Nephron progenitor cell (in vitro differentiated cells): ENCODE data around the gene CAPN1.
"Not testable (repeated sequence)": the region's sequence is repeated elsewhere in the genome, so short reads cannot be mapped to it uniquely, and the experiment has no call there.

ENCODE experiments used
- DNase-seq: peaks from one replicate; pipeline ENCODE4 v3.0.0; 2021
- H3K27ac Mint-ChIP-seq: 2 replicates; pipeline ENCODE4 v1.8.0; 2021; ENCODE audit warnings: mild to moderate bottlenecking, moderate library complexity, mixed read lengths
- H3K27me3 Mint-ChIP-seq: 2 replicates; pipeline ENCODE4 v1.8.0; 2021; ENCODE audit warnings: mild to moderate bottlenecking, low read depth, mixed read lengths; ENCODE audit not compliant: poor library complexity
- H3K36me3 Mint-ChIP-seq: 2 replicates; pipeline ENCODE4 v1.8.0; 2021; ENCODE audit warnings: low read depth, mixed read lengths
- H3K4me1 Mint-ChIP-seq: 2 replicates; pipeline ENCODE4 v1.8.0; 2021; ENCODE audit warnings: mixed read lengths
- H3K4me3 Mint-ChIP-seq: 2 replicates; pipeline ENCODE4 v1.8.0; 2021; ENCODE audit warnings: mild to moderate bottlenecking, moderate library complexity, mixed read lengths
- H3K9me3 Mint-ChIP-seq: 2 replicates; pipeline ENCODE4 v1.8.0; 2021; ENCODE audit warnings: mild to moderate bottlenecking, moderate library complexity, mixed read lengths
- CTCF ChIP-seq: fragments of 200-600 bp; sonication (generic); IDR thresholded peaks from 2 replicates; pipeline ENCODE4 v1.5.0; 2021; ENCODE audit warnings: antibody characterized with exemption

Gene CAPN1

GRCh38 chr11:65148657-65149056 lies 33.1 kb upstream of the CAPN1 start:
- no peak overlapping the region for H3K4me3 Mint-ChIP-seq
- TF ChIP-seq CTCF: no peak
- no peak overlapping the region for H3K27ac Mint-ChIP-seq
- peaks cover 55% of the 10 kb centered on the region for H3K27me3 Mint-ChIP-seq
- H3K36me3 Mint-ChIP-seq: no peaks in the 10 kb centered on the region
- H3K9me3 Mint-ChIP-seq: peaks cover 22% of the 10 kb centered on the region
- no peak for DNase-seq
- H3K4me1 Mint-ChIP-seq: peaks cover 13% of the 10 kb centered on the region

- DNase-seq, H3K4me3 Mint-ChIP-seq, H3K36me3 Mint-ChIP-seq, H3K27ac Mint-ChIP-seq: not testable (repeated sequence)
- H3K27me3 Mint-ChIP-seq: peaks cover 48% of the 10 kb centered on the region
- peaks cover 22% of the 10 kb centered on the region for H3K9me3 Mint-ChIP-seq
- peaks cover 13% of the 10 kb centered on the region for H3K4me1 Mint-ChIP-seq
Observed at GRCh38 chr11:65150131-65150508, 31.6 kb upstream of the CAPN1 start.

GRCh38 chr11:65150509-65151299 lies 31.0 kb upstream of the CAPN1 start:
- Mint-ChIP-seq H3K36me3 (no peaks in the 10 kb centered on the region), H3K9me3 (peaks cover 21% of the 10 kb centered on the region), H3K4me1 (peaks cover 13% of the 10 kb centered on the region), H3K27ac (peak overlapping the region; percentile 18), H3K27me3 (peaks cover 42% of the 10 kb centered on the region), H3K4me3 (no peak overlapping the region)
- DNase-seq: no peak
- no peak for TF ChIP-seq CTCF

- no peak for TF ChIP-seq CTCF
- no peak overlapping the region for H3K27ac Mint-ChIP-seq
- H3K27me3 Mint-ChIP-seq: peaks cover 35% of the 10 kb centered on the region
- H3K4me1 Mint-ChIP-seq: peaks cover 13% of the 10 kb centered on the region
- DNase-seq: no peak
- H3K36me3 Mint-ChIP-seq: no peaks in the 10 kb centered on the region
- H3K4me3 Mint-ChIP-seq: no peak overlapping the region
- H3K9me3 Mint-ChIP-seq: peaks cover 14% of the 10 kb centered on the region
Observed at GRCh38 chr11:65151331-65151899, 30.3 kb upstream of the CAPN1 start.

GRCh38 chr11:65152122-65152521 lies 29.6 kb upstream of the CAPN1 start:
- no peak overlapping the region for H3K4me3 Mint-ChIP-seq
- TF ChIP-seq CTCF: no peak
- H3K36me3 Mint-ChIP-seq: no peaks in the 10 kb centered on the region
- no peak overlapping the region for H3K27ac Mint-ChIP-seq
- DNase-seq: no peak
- H3K27me3 Mint-ChIP-seq: peaks cover 34% of the 10 kb centered on the region
- H3K4me1 Mint-ChIP-seq: peaks cover 13% of the 10 kb centered on the region
- peaks cover 8% of the 10 kb centered on the region for H3K9me3 Mint-ChIP-seq

- no peak overlapping the region for H3K27ac Mint-ChIP-seq
- no peak for TF ChIP-seq CTCF
- H3K4me3 Mint-ChIP-seq: no peak overlapping the region
- H3K9me3 Mint-ChIP-seq: peaks cover 4% of the 10 kb centered on the region
- H3K4me1 Mint-ChIP-seq: no peaks in the 10 kb centered on the region
- peaks cover 44% of the 10 kb centered on the region for H3K27me3 Mint-ChIP-seq
- H3K36me3 Mint-ChIP-seq: no peaks in the 10 kb centered on the region
- DNase-seq: no peak
Observed at GRCh38 chr11:65156256-65156655, 25.5 kb upstream of the CAPN1 start.
